HG03139 (cell line): Measurements from ENCODE around the gene DYRK1A.

ENCODE experiments used
- ATAC-seq: cut with Tn5 transposase; IDR thresholded peaks from one replicate; pipeline ENCODE4 v1.9.1; 2021; ENCODE audit not compliant: unreplicated experiment

The DYRK1A gene

GRCh38 chr21:37447288-37447936 is 80.8 kb downstream of the DYRK1A start:
- no peak for ATAC-seq

- ATAC-seq: no peak
Observed at GRCh38 chr21:37449302-37449937, 82.8 kb downstream of the DYRK1A start.

- ATAC-seq: no peak
Observed at GRCh38 chr21:37450445-37450941, 83.9 kb downstream of the DYRK1A start.

- ATAC-seq: no peak
Observed at GRCh38 chr21:37451446-37451845, 84.9 kb downstream of the DYRK1A start.

GRCh38 chr21:37452227-37452626 is 85.7 kb downstream of the DYRK1A start:
- ATAC-seq: no peak

GRCh38 chr21:37453350-37453749 is 86.8 kb downstream of the DYRK1A start:
- no peak for ATAC-seq

- no peak for ATAC-seq
Observed at GRCh38 chr21:37454869-37455503, 88.4 kb downstream of the DYRK1A start.

- no peak for ATAC-seq
Observed at GRCh38 chr21:37455504-37455911, 88.9 kb downstream of the DYRK1A start.

- no peak for ATAC-seq
Observed at GRCh38 chr21:37458669-37459276, 92.2 kb downstream of the DYRK1A start.

GRCh38 chr21:37459575-37459974 is 93.0 kb downstream of the DYRK1A start:
- ATAC-seq: no peak

GRCh38 chr21:37460196-37460595 is 93.6 kb downstream of the DYRK1A start:
- no peak for ATAC-seq

- no peak for ATAC-seq
Observed at GRCh38 chr21:37461479-37461878, 94.9 kb downstream of the DYRK1A start.

- ATAC-seq: no peak
Observed at GRCh38 chr21:37462087-37462861, 95.7 kb downstream of the DYRK1A start.

GRCh38 chr21:37463083-37463801 is 96.7 kb downstream of the DYRK1A start:
- ATAC-seq: no peak

GRCh38 chr21:37467082-37467481 is 100.5 kb downstream of the DYRK1A start:
- ATAC-seq: no peak

GRCh38 chr21:37468909-37469308 is 102.3 kb downstream of the DYRK1A start:
- ATAC-seq: no peak

- no peak for ATAC-seq
Observed at GRCh38 chr21:37469441-37469840, 102.9 kb downstream of the DYRK1A start.

- no peak for ATAC-seq
Observed at GRCh38 chr21:37472581-37472980, 106.0 kb downstream of the DYRK1A start.

GRCh38 chr21:37473491-37473890 is 106.9 kb downstream of the DYRK1A start:
- ATAC-seq: no peak

GRCh38 chr21:37474342-37474741 is 107.8 kb downstream of the DYRK1A start:
- no peak for ATAC-seq
